Sigmoid colon (tissue), 4 donors: ENCODE data around the gene GAL.

Source experiments
- EP300 ChIP-seq, 4 donors: sonication (generic); formaldehyde crosslinking; IDR thresholded peaks; one replicate each; pipeline ENCODE4 v1.6.1; 2017; ENCODE audit warnings: antibody characterized with exemption in 4 of 4
- TF ChIP-seq, protein P1 (sequence below), 4 experiments: fragments of 450-650 bp in 3 of 4; fragments of 200-600 bp in 1 of 4; IDR thresholded peaks; one replicate each; pipeline ENCODE4 v1.5.1; 2016 to 2019; ENCODE audit warnings: antibody characterized with exemption in 4 of 4, mild to moderate bottlenecking in 3 of 4, moderate library complexity in 2 of 4

- TF ChIP-seq, protein P1, sequence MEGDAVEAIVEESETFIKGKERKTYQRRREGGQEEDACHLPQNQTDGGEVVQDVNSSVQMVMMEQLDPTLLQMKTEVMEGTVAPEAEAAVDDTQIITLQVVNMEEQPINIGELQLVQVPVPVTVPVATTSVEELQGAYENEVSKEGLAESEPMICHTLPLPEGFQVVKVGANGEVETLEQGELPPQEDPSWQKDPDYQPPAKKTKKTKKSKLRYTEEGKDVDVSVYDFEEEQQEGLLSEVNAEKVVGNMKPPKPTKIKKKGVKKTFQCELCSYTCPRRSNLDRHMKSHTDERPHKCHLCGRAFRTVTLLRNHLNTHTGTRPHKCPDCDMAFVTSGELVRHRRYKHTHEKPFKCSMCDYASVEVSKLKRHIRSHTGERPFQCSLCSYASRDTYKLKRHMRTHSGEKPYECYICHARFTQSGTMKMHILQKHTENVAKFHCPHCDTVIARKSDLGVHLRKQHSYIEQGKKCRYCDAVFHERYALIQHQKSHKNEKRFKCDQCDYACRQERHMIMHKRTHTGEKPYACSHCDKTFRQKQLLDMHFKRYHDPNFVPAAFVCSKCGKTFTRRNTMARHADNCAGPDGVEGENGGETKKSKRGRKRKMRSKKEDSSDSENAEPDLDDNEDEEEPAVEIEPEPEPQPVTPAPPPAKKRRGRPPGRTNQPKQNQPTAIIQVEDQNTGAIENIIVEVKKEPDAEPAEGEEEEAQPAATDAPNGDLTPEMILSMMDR (IDR thresholded peaks at IDR 0.05): no peak
- no peak for TF ChIP-seq EP300 (IDR thresholded peaks at IDR 0.05)
Measured at GRCh38 chr11:68663482-68664010, 20.8 kb upstream of the GAL start.
